H9 (cell line): ENCODE data around the gene ERN1. TPM values are rescaled to one million over a fixed set of nuclear protein-coding genes. Genes with fewer than 3 reads are reported as not detected.

ENCODE experiments used
- DNase-seq: peaks from one replicate; pipeline ENCODE4 v3.0.0-alpha.2; 2017
- H2AFZ ChIP-seq: one replicate; pipeline ENCODE4 v1.6.1; 2013; ENCODE audit warnings: mild to moderate bottlenecking, low read length, control low read depth, moderate library complexity
- H2AK5ac ChIP-seq: 2 replicates; pipeline ENCODE4 v1.6.1; 2013; ENCODE audit warnings: low read length, control low read depth, mixed read lengths; ENCODE audit not compliant: insufficient read length
- H2BK120ac ChIP-seq: one replicate; pipeline ENCODE4 v1.6.1; 2013; ENCODE audit warnings: low read depth, mild to moderate bottlenecking, low read length, control low read depth, inconsistent platforms; ENCODE audit not compliant: poor library complexity, severe bottlenecking
- H2BK12ac ChIP-seq: 2 replicates; pipeline ENCODE4 v1.6.1; 2013; ENCODE audit warnings: low read length, control low read depth, mixed read lengths, low read depth; ENCODE audit not compliant: insufficient read length
- H2BK15ac ChIP-seq: 2 replicates; pipeline ENCODE4 v1.6.1; 2013; ENCODE audit warnings: low read depth, low read length, control low read depth
- H2BK20ac ChIP-seq: one replicate; pipeline ENCODE4 v1.6.1; 2013; ENCODE audit warnings: low read depth, mild to moderate bottlenecking, low read length, control low read depth, inconsistent platforms; ENCODE audit not compliant: poor library complexity, severe bottlenecking
- H2BK5ac ChIP-seq: 2 replicates; pipeline ENCODE4 v1.6.1; 2013; ENCODE audit warnings: low read length, control low read depth, mixed read lengths; ENCODE audit not compliant: insufficient read length
- H3K14ac ChIP-seq: 2 replicates; pipeline ENCODE4 v1.6.1; 2013; ENCODE audit warnings: low read length, control low read depth; ENCODE audit not compliant: insufficient read depth
- H3K18ac ChIP-seq: 2 replicates; pipeline ENCODE4 v1.6.1; 2013; ENCODE audit warnings: low read depth, mild to moderate bottlenecking, mixed read lengths, low read length, control low read depth; ENCODE audit not compliant: insufficient read length
- H3K23ac ChIP-seq: 2 replicates; pipeline ENCODE4 v1.6.1; 2013; ENCODE audit warnings: low read length, control low read depth, mixed read lengths, low read depth; ENCODE audit not compliant: insufficient read length
- H3K23me2 ChIP-seq: 2 replicates; pipeline ENCODE4 v1.6.1; 2013; ENCODE audit warnings: low read depth, mild to moderate bottlenecking, mixed read lengths, low read length, control low read depth; ENCODE audit not compliant: insufficient read length, poor library complexity, severe bottlenecking
- H3K27ac ChIP-seq: 2 replicates; pipeline ENCODE4 v1.5.1; 2013; ENCODE audit warnings: low read length, control low read depth, mixed read lengths, low read depth; ENCODE audit not compliant: insufficient read length
- H3K27me3 ChIP-seq: 2 replicates; pipeline ENCODE4 v1.6.1; 2013; ENCODE audit warnings: low read length, control low read depth, inconsistent platforms; ENCODE audit not compliant: insufficient read depth
- H3K4ac ChIP-seq: 2 replicates; pipeline ENCODE4 v1.6.1; 2013; ENCODE audit warnings: low read depth, mild to moderate bottlenecking, control low read depth, inconsistent platforms, low read length, moderate library complexity
- H3K4me1 ChIP-seq: 2 replicates; pipeline ENCODE4 v1.6.1; 2013; ENCODE audit warnings: low read length, control low read depth, inconsistent platforms; ENCODE audit not compliant: insufficient read depth
- H3K4me2 ChIP-seq: 2 replicates; pipeline ENCODE4 v1.6.1; 2013; ENCODE audit warnings: low read length, control low read depth, mixed read lengths; ENCODE audit not compliant: insufficient read length, insufficient read depth
- H3K56ac ChIP-seq: 2 replicates; pipeline ENCODE4 v1.6.1; 2013; ENCODE audit warnings: low read depth, mild to moderate bottlenecking, mixed read lengths, low read length, control low read depth; ENCODE audit not compliant: insufficient read length
- H3K79me1 ChIP-seq: 2 replicates; pipeline ENCODE4 v1.6.1; 2013; ENCODE audit warnings: low read depth, mild to moderate bottlenecking, moderate library complexity, low read length, control low read depth, inconsistent platforms; ENCODE audit not compliant: insufficient read depth, poor library complexity, severe bottlenecking
- H3K79me2 ChIP-seq: 2 replicates; pipeline ENCODE4 v1.6.1; 2013; ENCODE audit warnings: low read length, control low read depth, inconsistent platforms; ENCODE audit not compliant: insufficient read depth
- H3K9ac ChIP-seq: 2 replicates; pipeline ENCODE4 v1.6.1; 2013; ENCODE audit warnings: low read length, control low read depth, mixed read lengths; ENCODE audit not compliant: insufficient read length; ENCODE audit errors: extremely low read depth
- H3K9me3 ChIP-seq: one replicate; pipeline ENCODE4 v1.6.1; 2013; ENCODE audit warnings: low read depth, low read length, inconsistent platforms; ENCODE audit not compliant: control insufficient read depth
- H3T11ph ChIP-seq: one replicate; pipeline ENCODE4 v1.6.1; 2013; ENCODE audit warnings: mild to moderate bottlenecking, low read length, control low read depth, inconsistent platforms
- H4K20me1 ChIP-seq: one replicate; pipeline ENCODE4 v1.6.1; 2013; ENCODE audit not compliant: control insufficient read depth, insufficient read length, insufficient read depth
- H4K5ac ChIP-seq: 2 replicates; pipeline ENCODE4 v1.6.1; 2013; ENCODE audit warnings: low read depth, mild to moderate bottlenecking, mixed read lengths, low read length, control low read depth; ENCODE audit not compliant: insufficient read length
- H4K8ac ChIP-seq: replicated peaks from 2 replicates; pipeline ENCODE4 v1.6.1; 2013; ENCODE audit warnings: low read length, control low read depth, mixed read lengths, low read depth; ENCODE audit not compliant: insufficient read length
- H4K91ac ChIP-seq: 2 replicates; pipeline ENCODE4 v1.6.1; 2013; ENCODE audit warnings: low read depth, mild to moderate bottlenecking, moderate library complexity, mixed read lengths, low read length, control low read depth; ENCODE audit not compliant: insufficient read length
- H3K27ac Mint-ChIP-seq, 3 experiments: 2 replicates in 2 of 3; 3 replicates in 1 of 3; pipeline ENCODE4 v1.8.0; 2020 to 2021; ENCODE audit warnings: mixed read lengths in 3 of 3, mild to moderate bottlenecking in 1 of 3, moderate library complexity in 1 of 3
- H3K27me3 Mint-ChIP-seq: 2 replicates; pipeline ENCODE4 v1.8.0; 2021; ENCODE audit warnings: low read depth, mild to moderate bottlenecking, moderate library complexity, mixed read lengths
- H3K36me3 Mint-ChIP-seq, 3 experiments: 2 replicates in 2 of 3; 3 replicates in 1 of 3; pipeline ENCODE4 v1.8.0; 2020 to 2021; ENCODE audit warnings: low read depth in 3 of 3, mixed read lengths in 3 of 3; ENCODE audit not compliant: insufficient read depth in 1 of 3
- H3K4me1 Mint-ChIP-seq, 2 experiments: 2 replicates each; pipeline ENCODE4 v1.8.0; 2020; ENCODE audit warnings: mixed read lengths in 2 of 2
- H3K4me3 Mint-ChIP-seq, 2 experiments: 2 replicates in 1 of 2; 3 replicates in 1 of 2; pipeline ENCODE4 v1.8.0; 2020 to 2021; ENCODE audit warnings: mild to moderate bottlenecking in 2 of 2, mixed read lengths in 2 of 2, moderate library complexity in 1 of 2
- H3K9me3 Mint-ChIP-seq, 2 experiments: 2 replicates in 1 of 2; 3 replicates in 1 of 2; pipeline ENCODE4 v1.8.0; 2020; ENCODE audit warnings: mild to moderate bottlenecking in 2 of 2, mixed read lengths in 2 of 2, moderate library complexity in 1 of 2
- CTCF ChIP-seq: fragments of 200-600 bp; sonication (generic); conservative IDR thresholded peaks from 3 replicates; pipeline ENCODE4 v1.8.0; 2021; ENCODE audit warnings: antibody characterized with exemption, mild to moderate bottlenecking
- WGBS: extraction: QIAGEN DNeasy Blood & Tissue Kit; methylation state at CpG from one replicate; pipeline ENCODE4 v1.1.7; 2013; ENCODE audit warnings: missing lambda C conversion rate, low lambda C conversion rate, mixed read lengths; ENCODE audit not compliant: insufficient read length; ENCODE audit errors: extremely low coverage; 5-methylcytosine and 5-hydroxymethylcytosine counted together
- total RNA-seq: library from RNA; stranded (reverse); gene quantifications from 2 replicates; pipeline ENCODE4 v1.2.1, GENCODE V29; 2021

Gene ERN1
- total RNA-seq, 1 experiment from 2014 or later = 5.0 TPM

- Histone ChIP-seq H2BK15ac (no peak overlapping the region), H3K27ac (no peak overlapping the region), H4K5ac (no peak overlapping the region), H4K8ac (no peak overlapping the region), H4K91ac (no peak overlapping the region), H3T11ph (no peak overlapping the region), H3K4me1 (peaks cover 10% of the 10 kb centered on the region), H2BK5ac (no peak overlapping the region), H3K79me1 (no peaks in the 10 kb centered on the region), H2AK5ac (no peak overlapping the region), H3K14ac (no peak overlapping the region), H2BK20ac (no peak overlapping the region), H3K27me3 (no peaks in the 10 kb centered on the region), H3K4ac (no peak overlapping the region), H2BK120ac (no peak overlapping the region), H3K79me2 (no peaks in the 10 kb centered on the region), H3K4me2 (no peak overlapping the region), H3K18ac (no peak overlapping the region), H4K20me1 (no peaks in the 10 kb centered on the region), H3K9ac (no peak overlapping the region), H2AFZ (no peak overlapping the region), H3K9me3 (no peaks in the 10 kb centered on the region), H3K23ac (no peak overlapping the region), H3K23me2 (no peaks in the 10 kb centered on the region), H2BK12ac (no peak overlapping the region), H3K56ac (no peak overlapping the region)
- no CpG with 5 or more reads among the region's 8 CpGs for WGBS
- no peaks in the 10 kb centered on the region for H3K36me3 Mint-ChIP-seq
- H3K4me3 Mint-ChIP-seq = no peak overlapping the region
- DNase-seq = no peak
- no peak for TF ChIP-seq CTCF
- peaks cover 5% of the 10 kb centered on the region in 2 experiments; a peak in 3 of 4 replicates for H3K4me1 Mint-ChIP-seq
- H3K27ac Mint-ChIP-seq = no peak overlapping the region
- H3K27me3 Mint-ChIP-seq = no peaks in the 10 kb centered on the region; the same call in 1 of the 2 replicates
- no peaks in the 10 kb centered on the region for H3K9me3 Mint-ChIP-seq
Observed at GRCh38 chr17:64084940-64085649, 44.8 kb downstream of the ERN1 start.
